LoVo (cell line): ENCODE data around the gene ACOX3.
A peak's percentile ranks its signal among the peaks of the same experiment; 100 is the strongest.

Experiments
- DNase-seq: peaks from one replicate; pipeline ENCODE4 v3.0.0-alpha.2; 2016; ENCODE audit warnings: low spot score

ACOX3 gene

GRCh38 chr4:8404791-8405515 is 35.6 kb downstream of the ACOX3 start:
- DNase-seq: no peak

GRCh38 chr4:8403976-8404375 is 36.5 kb downstream of the ACOX3 start:
- no peak for DNase-seq

GRCh38 chr4:8403173-8403753 is 37.3 kb downstream of the ACOX3 start:
- DNase-seq: peak; percentile 49

- DNase-seq: no peak
Measured at GRCh38 chr4:8402640-8403039, 37.9 kb downstream of the ACOX3 start.

GRCh38 chr4:8402181-8402597 is 38.3 kb downstream of the ACOX3 start:
- DNase-seq: no peak

GRCh38 chr4:8401665-8402064 is 38.9 kb downstream of the ACOX3 start:
- no peak for DNase-seq

- no peak for DNase-seq
Measured at GRCh38 chr4:8400632-8401325, 39.7 kb downstream of the ACOX3 start.

- no peak for DNase-seq
Measured at GRCh38 chr4:8399298-8399697, 41.2 kb downstream of the ACOX3 start.

GRCh38 chr4:8398347-8398746 is 42.2 kb downstream of the ACOX3 start:
- no peak for DNase-seq

- DNase-seq: no peak
Measured at GRCh38 chr4:8396762-8397406, 43.6 kb downstream of the ACOX3 start.

- DNase-seq: no peak
Measured at GRCh38 chr4:8395504-8396296, 44.8 kb downstream of the ACOX3 start.

GRCh38 chr4:8394806-8395205 is 45.7 kb downstream of the ACOX3 start:
- no peak for DNase-seq

- DNase-seq: no peak
Measured at GRCh38 chr4:8394061-8394519, 46.4 kb downstream of the ACOX3 start.

GRCh38 chr4:8393593-8394038 is 46.9 kb downstream of the ACOX3 start:
- DNase-seq: peak; percentile 7

GRCh38 chr4:8392591-8393190 is 47.8 kb downstream of the ACOX3 start:
- no peak for DNase-seq

GRCh38 chr4:8391972-8392371 is 48.6 kb downstream of the ACOX3 start:
- DNase-seq: no peak

- DNase-seq: no peak
Measured at GRCh38 chr4:8391071-8391470, 49.5 kb downstream of the ACOX3 start.

GRCh38 chr4:8390577-8390976 is 49.9 kb downstream of the ACOX3 start:
- no peak for DNase-seq

GRCh38 chr4:8388528-8388870 is 52.0 kb downstream of the ACOX3 start:
- no peak for DNase-seq

- DNase-seq: no peak
Measured at GRCh38 chr4:8387615-8388527, 52.7 kb downstream of the ACOX3 start.
